Keratinocyte (primary cell): ENCODE data around the gene CELF6. TPM values are rescaled to one million over a fixed set of nuclear protein-coding genes. Genes with fewer than 3 reads are reported as not detected.

Source experiments
- DNase-seq: peaks from one replicate; pipeline ENCODE4 v3.0.0-alpha.2; 2011; ENCODE audit warnings: low read depth, missing footprints, low spot score
- FAIRE-seq: peaks from 2 replicates; lab custom pipeline; 2011; peaks lifted over from hg19 to GRCh38; lab: Jason Lieb, UNC
- H2AFZ ChIP-seq: 2 replicates; pipeline ENCODE4 v1.6.0; 2012; ENCODE audit warnings: low read length, control low read depth, inconsistent platforms; ENCODE audit not compliant: control insufficient read depth
- H3K27ac ChIP-seq: 2 replicates; pipeline ENCODE4 v1.5.1; 2011; ENCODE audit warnings: low read length; ENCODE audit not compliant: control insufficient read depth, insufficient read depth
- H3K27me3 ChIP-seq: 3 replicates; pipeline ENCODE4 v1.6.0; 2011; ENCODE audit warnings: low read length; ENCODE audit not compliant: control insufficient read depth, insufficient read depth; ENCODE audit errors: extremely low read depth
- H3K36me3 ChIP-seq, 2 experiments: 2 replicates in 1 of 2; 3 replicates in 1 of 2; pipeline ENCODE4 v1.5.1; 2011; ENCODE audit warnings: low read length in 2 of 2, mild to moderate bottlenecking in 1 of 2; ENCODE audit not compliant: control insufficient read depth in 2 of 2, insufficient read depth in 2 of 2; ENCODE audit errors: extremely low read depth in 1 of 2
- H3K4me1 ChIP-seq: 3 replicates; pipeline ENCODE4 v1.5.1; 2011; ENCODE audit warnings: low read length; ENCODE audit not compliant: control insufficient read depth, insufficient read depth; ENCODE audit errors: extremely low read depth
- H3K4me2 ChIP-seq: 3 replicates; pipeline ENCODE4 v1.6.0; 2011; ENCODE audit warnings: low read depth, low read length; ENCODE audit not compliant: control insufficient read depth, insufficient read depth; ENCODE audit errors: extremely low read depth
- H3K4me3 ChIP-seq, 3 experiments: fragments of 200-600 bp in 1 of 3; sonication (generic) in 1 of 3; 2 replicates in 2 of 3; 3 replicates in 1 of 3; pipeline ENCODE4 v1.5.1; 2011 to 2016; ENCODE audit warnings: low read length in 3 of 3, mild to moderate bottlenecking in 3 of 3, control low read depth in 2 of 3, inconsistent platforms in 1 of 3, low read depth in 1 of 3, mixed read lengths in 1 of 3, mixed run types in 1 of 3, moderate library complexity in 1 of 3; ENCODE audit not compliant: control insufficient read depth in 2 of 3, insufficient read depth in 2 of 3; ENCODE audit errors: extremely low read depth in 1 of 3
- H3K79me2 ChIP-seq: 2 replicates; pipeline ENCODE4 v1.6.0; 2012; ENCODE audit warnings: low read length; ENCODE audit not compliant: control insufficient read depth, insufficient read depth
- H3K9ac ChIP-seq: 3 replicates; pipeline ENCODE4 v1.6.0; 2011; ENCODE audit warnings: low read length; ENCODE audit not compliant: control insufficient read depth, insufficient read depth; ENCODE audit errors: extremely low read depth
- H3K9me1 ChIP-seq: 3 replicates; pipeline ENCODE4 v1.6.0; 2011; ENCODE audit warnings: low read length; ENCODE audit not compliant: control insufficient read depth, insufficient read depth; ENCODE audit errors: extremely low read depth
- H3K9me3 ChIP-seq: 2 replicates; pipeline ENCODE4 v1.5.1; 2012; ENCODE audit warnings: low read depth, low read length; ENCODE audit not compliant: control insufficient read depth
- H4K20me1 ChIP-seq: 3 replicates; pipeline ENCODE4 v1.6.0; 2011; ENCODE audit warnings: low read length; ENCODE audit not compliant: control insufficient read depth, insufficient read depth; ENCODE audit errors: extremely low read depth
- CTCF ChIP-seq, 3 experiments: IDR thresholded peaks in 1 of 3; conservative IDR thresholded peaks in 1 of 3; optimal IDR thresholded peaks in 1 of 3; 2 replicates in 2 of 3; 3 replicates in 1 of 3; pipeline versions ENCODE3 to v1.5.1; 2011; ENCODE audit warnings: low read length in 3 of 3, mild to moderate bottlenecking in 3 of 3, moderate library complexity in 2 of 3, control low read depth in 1 of 3, inconsistent platforms in 1 of 3; ENCODE audit not compliant: insufficient read depth in 2 of 3; ENCODE audit errors: extremely low read depth in 1 of 3
- EZH2 ChIP-seq: IDR thresholded peaks from one replicate; pipeline ENCODE4 v1.6.1; 2012; ENCODE audit warnings: inconsistent platforms, mild to moderate bottlenecking, low read length, moderate library complexity
- dilution Hi-C: fragments of 300-500 bp; cut with MboI; formaldehyde crosslinking; loops from one replicate; pipeline ENCODE4 v1.7.0; 2020; ENCODE audit warnings: low sequenced_read_pairs; ENCODE audit not compliant: extremely low pct_ligation_motif_present
- polyA plus RNA-seq, 5 experiments: library from polyadenylated mRNA; depleted of rRNA in 3 of 5; stranded (reverse) in 3 of 5; stranded (forward) in 1 of 5; unstranded in 1 of 5; fragments of >200 nt; gene quantifications; 1 replicate in 1 of 5; 2 replicates in 3 of 5; 3 replicates in 1 of 5; pipeline versions ENCODE4 v1.2.1 to v1.2.3, GENCODE V29; 2011 to 2012; ENCODE audit warnings: missing spikeins in 2 of 5, low read depth in 1 of 5, low replicate concordance in 1 of 5

CELF6 gene
- polyA plus RNA-seq, 1 donor (not counting 4 experiments of a cell fraction or from before 2014, with no cell fraction given): 0.04 TPM

GRCh38 chr15:72361176-72361575 is 41.2 kb upstream of the CELF6 start:
- Histone ChIP-seq H3K27me3 (no peaks in the 10 kb centered on the region), H3K36me3 (peaks cover 0 to 3% of the 10 kb centered on the region in 2 experiments), H4K20me1 (no peaks in the 10 kb centered on the region), H3K9me3 (no peaks in the 10 kb centered on the region), H3K9ac (no peak overlapping the region), H3K79me2 (peaks cover 2% of the 10 kb centered on the region), H3K4me1 (peaks cover 16% of the 10 kb centered on the region), H3K9me1 (no peaks in the 10 kb centered on the region), H3K27ac (no peak overlapping the region), H3K4me3 (no peak overlapping the region), H2AFZ (no peak overlapping the region), H3K4me2 (no peak overlapping the region)
- dilution Hi-C loops: no loop called here
- FAIRE-seq: no peak
- no peak for TF ChIP-seq CTCF (optimal IDR thresholded peaks at IDR 0.05 in 1 of 3, IDR thresholded peaks at IDR 0.05 in 1 of 3, conservative IDR thresholded peaks at IDR 0.05 in 1 of 3; ENCODE audit: extremely low read depth in 1 of 3, insufficient read depth in 2 of 3, low read length in 3 of 3)
- no peak for TF ChIP-seq EZH2
- DNase-seq: no peak

GRCh38 chr15:72358650-72359171 is 38.8 kb upstream of the CELF6 start:
- H3K9me1 ChIP-seq: no peaks in the 10 kb centered on the region
- peak overlapping the region; percentile 65 for H3K4me2 ChIP-seq
- no peaks in the 10 kb centered on the region for H3K9me3 ChIP-seq
- H3K27ac ChIP-seq: peak overlapping the region; percentile 66
- H3K79me2 ChIP-seq: peaks cover 2% of the 10 kb centered on the region
- H3K4me1 ChIP-seq: peaks cover 16% of the 10 kb centered on the region
- no peaks in the 10 kb centered on the region for H4K20me1 ChIP-seq
- H3K9ac ChIP-seq: peak overlapping the region; percentile 13
- TF ChIP-seq EZH2: no peak
- no peak for TF ChIP-seq CTCF (optimal IDR thresholded peaks at IDR 0.05 in 1 of 3, IDR thresholded peaks at IDR 0.05 in 1 of 3, conservative IDR thresholded peaks at IDR 0.05 in 1 of 3; ENCODE audit: extremely low read depth in 1 of 3, insufficient read depth in 2 of 3, low read length in 3 of 3)
- no peak for DNase-seq
- H2AFZ ChIP-seq: peak overlapping the region; percentile 70
- dilution Hi-C loops: no loop called here
- H3K36me3 ChIP-seq: peaks cover 3 to 5% of the 10 kb centered on the region in 2 experiments
- H3K27me3 ChIP-seq: no peaks in the 10 kb centered on the region
- FAIRE-seq: peak; percentile 91
- peak overlapping the region in 1 of 3 experiments; percentile 25 for H3K4me3 ChIP-seq
